Spleen (tissue), 11 donors: ENCODE measurements around the gene MCRIP1. TPM values are rescaled to one million over a fixed set of nuclear protein-coding genes. Genes with fewer than 3 reads are reported as not detected.
A peak's percentile ranks its signal among the peaks of the same experiment; 100 is the strongest.

ENCODE experiments used
- DNase-seq: peaks from one replicate; pipeline ENCODE4 v3.0.0-alpha.2; 2020
- H3K27ac ChIP-seq, 8 donors: fragments of 200-600 bp; sonication (generic) in 7 of 8; 1 replicate in 4 of 8; 2 replicates in 4 of 8; pipeline versions ENCODE4 v1.5.0 to v1.8.0; 2016 to 2021; ENCODE audit warnings: inconsistent platforms in 4 of 8, mild to moderate bottlenecking in 4 of 8, moderate library complexity in 1 of 8
- H3K27me3 ChIP-seq, 7 donors: fragments of 200-600 bp; sonication (generic) in 6 of 7; replicated peaks in 1 of 7; 1 replicate in 4 of 7; 2 replicates in 3 of 7; pipeline versions ENCODE4 v1.5.0 to v1.8.0; 2016 to 2021; ENCODE audit warnings: inconsistent platforms in 3 of 7, mild to moderate bottlenecking in 1 of 7
- H3K36me3 ChIP-seq, 6 donors: fragments of 200-600 bp; sonication (generic) in 5 of 6; 1 replicate in 4 of 6; 2 replicates in 2 of 6; pipeline versions ENCODE4 v1.5.0 to v1.8.0; 2016 to 2021; ENCODE audit warnings: inconsistent platforms in 2 of 6
- H3K4me1 ChIP-seq, 6 donors: fragments of 200-600 bp; sonication (generic) in 5 of 6; 1 replicate in 3 of 6; 2 replicates in 3 of 6; pipeline versions ENCODE4 v1.5.0 to v1.8.0; 2016 to 2021; ENCODE audit warnings: inconsistent platforms in 3 of 6
- H3K4me3 ChIP-seq, 8 donors: fragments of 200-600 bp; sonication (generic) in 7 of 8; 1 replicate in 4 of 8; 2 replicates in 4 of 8; pipeline versions ENCODE4 v1.5.0 to v1.8.0; 2016 to 2021; ENCODE audit warnings: inconsistent platforms in 4 of 8, mild to moderate bottlenecking in 4 of 8, moderate library complexity in 2 of 8
- H3K9me3 ChIP-seq, 8 donors: fragments of 200-600 bp; sonication (generic) in 7 of 8; 1 replicate in 4 of 8; 2 replicates in 4 of 8; pipeline versions ENCODE4 v1.5.0 to v1.8.0; 2016 to 2021; ENCODE audit warnings: inconsistent platforms in 4 of 8
- POLR2A ChIP-seq, 3 donors: fragments of 450-650 bp; IDR thresholded peaks; one replicate each; pipeline ENCODE4 v1.5.1; 2017; ENCODE audit warnings: antibody characterized with exemption in 3 of 3, mild to moderate bottlenecking in 1 of 3
- POLR2AphosphoS5 ChIP-seq, 3 donors: sonication (generic); formaldehyde crosslinking; IDR thresholded peaks; one replicate each; pipeline ENCODE4 v1.5.1; 2017; ENCODE audit warnings: antibody characterized with exemption in 3 of 3
- WGBS, 5 donors: extraction: QIAGEN DNeasy Blood & Tissue Kit in 3 of 5; methylation state at CpG; one replicate each; pipeline versions ENCODE4 v1.1.5 to v1.1.7; 2013 to 2018; 5-methylcytosine and 5-hydroxymethylcytosine counted together
- intact Hi-C: fragments of 100-400 bp; cut with DNase I; formaldehyde crosslinking; loops from one replicate; pipeline ENCODE4 v1.15.0; 2023; ENCODE audit warnings: low total_unique reads
- polyA plus RNA-seq, 3 donors: library from polyadenylated mRNA; stranded (reverse); fragments of 200-250 nt; gene quantifications; one replicate each; pipeline ENCODE4 v1.2.1, GENCODE V29; 2013
- total RNA-seq, 7 donors: library from RNA; depleted of rRNA in 3 of 7; stranded (reverse); fragments of >200 nt in 3 of 7; fragmentation: NEBNext Ultra II Directional in 4 of 7; extraction: Animal tissue kit (Norgen Biotek cat#: 25700) in 4 of 7; gene quantifications; one replicate each; pipeline versions ENCODE4 v1.1.0 to v1.2.1, GENCODE V29; 2016 to 2021
- TF ChIP-seq, protein P1 (sequence below), 11 experiments: fragments of 200-600 bp in 7 of 11; fragments of 450-650 bp in 4 of 11; sonication (generic) in 4 of 11; IDR thresholded peaks in 8 of 11; conservative IDR thresholded peaks in 3 of 11; 1 replicate in 7 of 11; 2 replicates in 4 of 11; pipeline versions ENCODE4 v1.4.0 to v1.8.0; 2016 to 2021; ENCODE audit warnings: antibody characterized with exemption in 11 of 11, inconsistent platforms in 4 of 11, mild to moderate bottlenecking in 1 of 11
- donor health status: healthy with polysubstance abuse.
- donor health status: DM: no; HTN: no; CAD: no; lungs with moderate emphysema.
- donor health status: DM: no; HTN: no; CAD: no.
- donor health status: Bipolar disorder and iron deficiency.
- donor health status: healthy.
- donor health status: DM: no; HTN: no; CAD: no.
- donor health status: DM: yes; HTN: yes; CAD: no.

The MCRIP1 gene
- total and polyA plus RNA-seq, 10 donors: 47.5 to 182 (median 64.6) TPM

DNA sequence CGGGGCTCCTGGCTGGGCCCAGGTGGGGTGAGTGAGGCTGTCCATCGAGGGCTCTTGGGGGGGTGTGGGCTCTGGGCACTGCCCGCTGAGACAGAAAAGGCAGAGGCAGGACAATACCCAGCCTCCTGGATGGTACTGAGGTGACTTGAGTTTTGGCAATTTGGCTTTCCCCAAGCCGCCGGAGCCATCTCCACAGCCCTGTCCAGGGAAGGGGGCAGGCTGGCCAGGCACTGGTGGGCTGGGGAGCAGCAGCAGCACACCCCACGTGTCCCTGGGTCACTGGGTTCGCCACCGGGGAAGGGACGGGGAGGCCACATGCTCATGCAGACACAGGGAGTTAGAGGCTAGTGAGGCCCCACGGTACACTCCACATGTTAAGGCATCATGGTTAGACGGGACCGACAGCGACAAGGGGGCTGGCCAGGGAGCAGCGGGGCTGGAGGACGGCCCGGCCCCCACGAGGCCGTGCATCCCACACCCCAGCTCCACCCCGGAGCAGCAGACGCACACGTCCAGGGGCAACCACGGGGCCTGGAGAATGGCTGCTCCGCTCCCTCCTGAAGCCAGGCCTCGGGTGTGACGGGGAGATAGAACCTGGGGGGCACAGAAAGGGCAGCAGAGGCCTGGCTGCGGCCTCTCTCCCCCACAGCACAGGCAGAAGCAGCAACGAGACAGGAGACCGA is 35.0 kb upstream of the MCRIP1 start:
- peaks cover 0 to 60% (median 24%) of the 10 kb centered on the region in 6 donors for H3K36me3 ChIP-seq
- peak; percentile 42 to 81 (median 63) for TF ChIP-seq POLR2AphosphoS5 (IDR thresholded peaks at IDR 0.05)
- no peak for TF ChIP-seq POLR2A (IDR thresholded peaks at IDR 0.05)
- peak overlapping the region in 6 of 8 donors; percentile 26 to 100 (median 98) for H3K27ac ChIP-seq
- no peaks in the 10 kb centered on the region for H3K9me3 ChIP-seq
- peaks cover 34 to 91% (median 75%) of the 10 kb centered on the region in 6 donors for H3K4me1 ChIP-seq
- intact Hi-C loops: no loop called here
- WGBS, 5 donors: 68 to 83% (median 74%) methylated on average over 25 to 28 of the region's 28 CpGs
- peak overlapping the region in 1 of 8 donors; percentile 8 for H3K4me3 ChIP-seq
- no peaks in the 10 kb centered on the region for H3K27me3 ChIP-seq
- DNase-seq: no peak

DNA sequence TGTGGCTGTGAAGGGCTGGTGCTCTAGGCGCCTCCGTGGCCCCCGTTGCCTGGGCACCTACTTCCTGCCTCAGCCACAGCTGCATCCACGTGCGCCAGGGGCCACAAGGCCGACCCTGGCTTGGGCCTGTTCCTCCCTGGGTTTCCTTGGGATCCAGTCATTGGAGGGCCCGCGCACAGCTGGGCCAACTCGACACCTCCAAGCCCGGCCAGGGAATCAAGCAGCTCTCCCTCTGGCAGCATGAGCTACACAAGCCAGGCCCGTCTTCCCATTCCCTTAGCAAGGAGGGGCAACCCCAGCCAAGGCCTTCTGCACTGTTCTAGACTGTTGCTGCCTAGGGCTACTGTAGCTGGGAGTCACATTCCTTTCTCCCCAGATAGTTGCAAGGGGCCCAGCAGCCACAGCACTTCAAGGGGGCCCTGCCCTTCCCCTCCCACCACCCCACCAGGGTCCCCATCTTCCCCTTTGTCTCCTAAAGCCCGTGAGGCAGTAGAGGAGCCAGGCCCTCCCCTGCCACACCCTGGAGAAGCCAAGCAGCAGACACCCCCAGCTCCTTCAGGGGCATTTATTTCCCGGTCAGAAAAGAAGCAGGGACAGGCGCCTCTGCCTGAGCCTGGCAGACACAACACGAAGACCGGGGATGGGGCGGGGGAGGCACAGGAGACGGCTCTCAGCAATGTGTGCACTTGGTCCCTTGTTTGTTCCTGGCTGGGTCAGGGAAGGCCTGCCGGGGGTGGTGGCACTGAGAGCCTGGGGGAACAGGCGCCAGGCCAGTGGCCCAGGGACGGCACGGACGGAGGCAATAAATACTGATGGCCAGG is 34.3 kb upstream of the MCRIP1 start:
- TF ChIP-seq POLR2A (IDR thresholded peaks at IDR 0.05) (no peak), POLR2AphosphoS5 (IDR thresholded peaks at IDR 0.05) (peak; percentile 83 to 90 (median 87))
- TF ChIP-seq, protein P1, sequence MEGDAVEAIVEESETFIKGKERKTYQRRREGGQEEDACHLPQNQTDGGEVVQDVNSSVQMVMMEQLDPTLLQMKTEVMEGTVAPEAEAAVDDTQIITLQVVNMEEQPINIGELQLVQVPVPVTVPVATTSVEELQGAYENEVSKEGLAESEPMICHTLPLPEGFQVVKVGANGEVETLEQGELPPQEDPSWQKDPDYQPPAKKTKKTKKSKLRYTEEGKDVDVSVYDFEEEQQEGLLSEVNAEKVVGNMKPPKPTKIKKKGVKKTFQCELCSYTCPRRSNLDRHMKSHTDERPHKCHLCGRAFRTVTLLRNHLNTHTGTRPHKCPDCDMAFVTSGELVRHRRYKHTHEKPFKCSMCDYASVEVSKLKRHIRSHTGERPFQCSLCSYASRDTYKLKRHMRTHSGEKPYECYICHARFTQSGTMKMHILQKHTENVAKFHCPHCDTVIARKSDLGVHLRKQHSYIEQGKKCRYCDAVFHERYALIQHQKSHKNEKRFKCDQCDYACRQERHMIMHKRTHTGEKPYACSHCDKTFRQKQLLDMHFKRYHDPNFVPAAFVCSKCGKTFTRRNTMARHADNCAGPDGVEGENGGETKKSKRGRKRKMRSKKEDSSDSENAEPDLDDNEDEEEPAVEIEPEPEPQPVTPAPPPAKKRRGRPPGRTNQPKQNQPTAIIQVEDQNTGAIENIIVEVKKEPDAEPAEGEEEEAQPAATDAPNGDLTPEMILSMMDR (IDR thresholded peaks at IDR 0.05 in 8 of 11, conservative IDR thresholded peaks at IDR 0.05 in 3 of 11): no peak
- Histone ChIP-seq H3K4me1 (peaks cover 34 to 91% (median 75%) of the 10 kb centered on the region in 6 donors), H3K27me3 (no peaks in the 10 kb centered on the region), H3K4me3 (no peak overlapping the region), H3K9me3 (no peaks in the 10 kb centered on the region), H3K27ac (peak overlapping the region; percentile 3 to 100 (median 73)), H3K36me3 (peaks cover 0 to 63% (median 24%) of the 10 kb centered on the region in 6 donors)
- intact Hi-C loops: no loop called here
- WGBS, 5 donors: 40 to 53% (median 48%) methylated on average over 15 to 23 of the region's 23 CpGs
- DNase-seq: peak; percentile 85

DNA sequence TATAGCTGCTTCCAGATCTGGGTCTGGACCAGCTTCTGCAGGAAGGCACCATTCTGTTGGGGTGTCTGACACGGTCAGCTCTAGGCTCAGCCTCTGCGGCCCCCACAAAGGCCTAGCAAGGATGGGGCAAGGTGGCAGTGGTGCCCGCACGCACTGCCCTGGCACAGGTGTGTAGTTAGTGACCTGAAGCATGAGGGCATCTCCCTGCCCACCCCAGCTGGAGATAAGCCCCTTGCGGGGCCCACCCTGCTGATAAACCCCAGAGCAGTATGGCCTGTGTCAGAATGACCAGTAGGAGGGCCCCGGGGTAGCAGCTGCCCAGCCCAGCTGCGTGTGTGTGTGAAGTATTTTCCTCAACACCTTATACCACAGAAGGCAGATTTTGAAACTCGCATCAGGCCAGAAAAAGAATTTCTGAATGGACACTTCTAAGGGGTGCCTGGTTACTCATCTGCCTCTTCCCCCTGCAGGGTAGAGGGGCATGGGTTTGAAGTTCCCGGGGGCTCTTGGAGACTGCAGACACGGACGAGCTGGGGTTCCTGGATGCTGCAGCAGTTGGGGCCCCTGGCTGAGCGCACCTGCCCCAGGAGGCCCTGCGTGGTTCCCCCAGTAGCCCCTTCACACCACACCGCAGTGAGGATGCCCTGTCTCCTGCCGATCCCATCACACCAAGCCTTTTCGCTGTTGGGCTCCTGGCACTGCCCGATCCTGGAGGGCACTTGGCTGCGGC is 33.5 kb upstream of the MCRIP1 start:
- no peak for DNase-seq
- H3K27ac ChIP-seq: peak overlapping the region; percentile 3 to 100 (median 73)
- TF ChIP-seq POLR2AphosphoS5 (IDR thresholded peaks at IDR 0.05): peak in 2 of 3 donors; percentile 4 to 50
- TF ChIP-seq, protein P1 (IDR thresholded peaks at IDR 0.05 in 8 of 11, conservative IDR thresholded peaks at IDR 0.05 in 3 of 11): no peak
- no peak overlapping the region for H3K4me3 ChIP-seq
- peaks cover 39 to 91% (median 75%) of the 10 kb centered on the region in 6 donors for H3K4me1 ChIP-seq
- H3K27me3 ChIP-seq: no peaks in the 10 kb centered on the region
- peaks cover 0 to 63% (median 24%) of the 10 kb centered on the region in 6 donors for H3K36me3 ChIP-seq
- H3K9me3 ChIP-seq: no peaks in the 10 kb centered on the region
- intact Hi-C loops: no loop called here
- 62 to 76% (median 65%) methylated on average over 8 to 18 of the region's 18 CpGs for WGBS, 5 donors

DNA sequence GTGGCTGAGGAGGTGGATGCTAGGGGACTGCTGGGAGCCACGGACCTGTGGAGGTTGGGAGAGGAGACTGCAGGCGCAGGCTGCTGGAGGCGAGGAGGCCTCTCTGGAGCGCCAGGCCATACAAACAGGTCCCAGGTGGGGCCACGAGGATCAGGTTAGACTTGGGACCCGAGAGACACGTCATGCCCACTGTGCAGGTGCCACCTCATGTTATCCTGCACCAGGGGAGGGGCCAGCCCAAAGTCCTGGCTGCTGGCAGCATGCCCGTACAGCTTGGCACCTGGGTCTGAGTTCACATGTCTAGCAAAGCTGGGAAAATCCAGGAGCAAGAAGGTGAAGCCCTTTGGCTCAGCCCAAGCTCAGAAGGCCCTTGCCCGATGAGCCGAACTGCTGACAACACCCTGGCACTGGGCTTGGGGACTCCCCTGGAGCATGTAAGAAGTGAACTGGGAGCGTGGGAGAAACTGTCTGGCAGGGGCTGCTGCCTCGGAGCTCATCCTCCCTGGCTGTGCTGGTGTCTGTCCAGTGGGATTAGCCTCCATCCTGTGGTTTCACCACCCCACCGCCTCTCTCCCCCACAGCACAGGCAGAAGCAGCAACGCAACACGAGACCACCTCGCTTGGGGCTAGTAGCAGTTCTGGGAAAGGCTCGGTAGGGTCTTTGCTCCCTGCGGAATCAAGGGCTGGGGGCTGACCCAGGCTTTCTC is 32.8 kb upstream of the MCRIP1 start:
- DNase-seq: no peak
- TF ChIP-seq, protein P1 (IDR thresholded peaks at IDR 0.05 in 8 of 11, conservative IDR thresholded peaks at IDR 0.05 in 3 of 11): no peak
- no peak for TF ChIP-seq POLR2A (IDR thresholded peaks at IDR 0.05)
- peak; percentile 45 to 85 (median 57) for TF ChIP-seq POLR2AphosphoS5 (IDR thresholded peaks at IDR 0.05)
- Histone ChIP-seq H3K9me3 (no peaks in the 10 kb centered on the region), H3K27ac (peak overlapping the region in 1 of 8 donors; percentile 98), H3K4me1 (peaks cover 42 to 95% (median 78%) of the 10 kb centered on the region in 6 donors), H3K4me3 (no peak overlapping the region), H3K36me3 (peaks cover 0 to 63% (median 24%) of the 10 kb centered on the region in 6 donors), H3K27me3 (no peaks in the 10 kb centered on the region)
- WGBS, 5 donors: 66 to 86% (median 79%) methylated on average over 15 to 18 of the region's 18 CpGs
- intact Hi-C loops: no loop called here
